Measurements from ENCODE around the gene PRKCQ. TPM values are rescaled to one million over a fixed set of nuclear protein-coding genes. Genes with fewer than 3 reads are reported as not detected.

Gene PRKCQ
- polyA plus RNA-seq, 1 donor: 22.7 TPM

GRCh38 chr10:6567203-6567703 is 12.8 kb downstream of the PRKCQ start:
- DNase-seq: no peak

- DNase-seq: no peak
Observed at GRCh38 chr10:6565588-6565987, 14.5 kb downstream of the PRKCQ start.

- no peak for DNase-seq
Observed at GRCh38 chr10:6564367-6564766, 15.7 kb downstream of the PRKCQ start.

GRCh38 chr10:6563731-6564130 is 16.3 kb downstream of the PRKCQ start:
- no peak for DNase-seq

- DNase-seq: no peak
Observed at GRCh38 chr10:6563075-6563474, 17.0 kb downstream of the PRKCQ start.

GRCh38 chr10:6562221-6562620 is 17.9 kb downstream of the PRKCQ start:
- DNase-seq: no peak

GRCh38 chr10:6561552-6561951 is 18.5 kb downstream of the PRKCQ start:
- DNase-seq: no peak

- no peak for DNase-seq
Observed at GRCh38 chr10:6558759-6559461, 21.2 kb downstream of the PRKCQ start.

GRCh38 chr10:6558272-6558671 is 21.8 kb downstream of the PRKCQ start:
- no peak for DNase-seq

GRCh38 chr10:6553937-6554336 is 26.1 kb downstream of the PRKCQ start:
- DNase-seq: no peak

GRCh38 chr10:6543431-6544005 is 36.6 kb downstream of the PRKCQ start:
- DNase-seq: no peak

- DNase-seq: no peak
Observed at GRCh38 chr10:6542999-6543430, 37.1 kb downstream of the PRKCQ start.

GRCh38 chr10:6539833-6540232 is 40.2 kb downstream of the PRKCQ start:
- no peak for DNase-seq

- DNase-seq: no peak
Observed at GRCh38 chr10:6537770-6538169, 42.3 kb downstream of the PRKCQ start.

- no peak for DNase-seq
Observed at GRCh38 chr10:6536102-6536501, 44.0 kb downstream of the PRKCQ start.

GRCh38 chr10:6535156-6535764 is 44.8 kb downstream of the PRKCQ start:
- DNase-seq: no peak

GRCh38 chr10:6532321-6532720 is 47.8 kb downstream of the PRKCQ start:
- no peak for DNase-seq

- no peak for DNase-seq
Observed at GRCh38 chr10:6530966-6531365, 49.1 kb downstream of the PRKCQ start.

- no peak for DNase-seq
Observed at GRCh38 chr10:6530211-6530840, 49.8 kb downstream of the PRKCQ start.

- DNase-seq: no peak
Observed at GRCh38 chr10:6528198-6528950, 51.7 kb downstream of the PRKCQ start.

- no peak for DNase-seq
Observed at GRCh38 chr10:6525599-6526165, 54.4 kb downstream of the PRKCQ start.

GRCh38 chr10:6522230-6522629 is 57.8 kb downstream of the PRKCQ start:
- no peak for DNase-seq
